Right atrium auricular region (tissue), 2 donors: ENCODE measurements around the gene BEAN1. TPM values are rescaled to one million over a fixed set of nuclear protein-coding genes. Genes with fewer than 3 reads are reported as not detected.
"Not testable (repeated sequence)": the region's sequence is repeated elsewhere in the genome, so short reads cannot be mapped to it uniquely, and the experiment has no call there.

Experiments used
- DNase-seq: peaks from one replicate; pipeline ENCODE4 v3.0.0-alpha.2; 2019; ENCODE audit warnings: low spot score
- H3K27ac ChIP-seq, 2 donors: fragments of 200-600 bp; sonication (generic); 1 replicate in 1 of 2; 2 replicates in 1 of 2; pipeline ENCODE4 v1.5.1; 2016 to 2019
- H3K27me3 ChIP-seq, 2 donors: fragments of 200-600 bp; sonication (generic); one replicate each; pipeline versions ENCODE4 v1.5.1 to v1.6.0; 2017 to 2019
- H3K36me3 ChIP-seq: fragments of 200-600 bp; sonication (generic); one replicate; pipeline ENCODE4 v1.5.1; 2016
- H3K4me1 ChIP-seq, 2 donors: fragments of 200-600 bp; sonication (generic); one replicate each; pipeline versions ENCODE4 v1.5.1 to v1.6.0; 2017 to 2019
- H3K4me3 ChIP-seq, 2 donors: fragments of 200-600 bp; sonication (generic); 1 replicate in 1 of 2; 2 replicates in 1 of 2; pipeline ENCODE4 v1.5.1; 2017 to 2019; ENCODE audit warnings: mild to moderate bottlenecking in 1 of 2, moderate library complexity in 1 of 2
- H3K9me3 ChIP-seq, 2 donors: fragments of 200-600 bp; sonication (generic); one replicate each; pipeline ENCODE4 v1.5.1; 2019
- CTCF ChIP-seq, 2 donors: fragments of 200-600 bp; sonication (generic); IDR thresholded peaks; one replicate each; pipeline ENCODE4 v1.5.1; 2019; ENCODE audit warnings: antibody characterized with exemption in 2 of 2
- total RNA-seq, 2 donors: library from RNA; depleted of rRNA; stranded (reverse); fragments of >200 nt; gene quantifications; one replicate each; pipeline ENCODE4 v1.1.0, GENCODE V29; 2016

The BEAN1 gene
- total RNA-seq, 2 donors from 2014 or later: 0.48 to 0.75 TPM

GRCh38 chr16:66512272-66513110 is 85.4 kb downstream of the BEAN1 start:
- Histone ChIP-seq H3K27me3 (no peaks in the 10 kb centered on the region), H3K9me3 (no peaks in the 10 kb centered on the region), H3K4me3 (no peak overlapping the region), H3K27ac (peak overlapping the region; percentile 50 to 78), H3K36me3 (no peaks in the 10 kb centered on the region), H3K4me1 (peaks cover 0 to 58% of the 10 kb centered on the region in 2 donors)
- DNase-seq: no peak
- no peak for TF ChIP-seq CTCF (IDR thresholded peaks at IDR 0.05)

DNA sequence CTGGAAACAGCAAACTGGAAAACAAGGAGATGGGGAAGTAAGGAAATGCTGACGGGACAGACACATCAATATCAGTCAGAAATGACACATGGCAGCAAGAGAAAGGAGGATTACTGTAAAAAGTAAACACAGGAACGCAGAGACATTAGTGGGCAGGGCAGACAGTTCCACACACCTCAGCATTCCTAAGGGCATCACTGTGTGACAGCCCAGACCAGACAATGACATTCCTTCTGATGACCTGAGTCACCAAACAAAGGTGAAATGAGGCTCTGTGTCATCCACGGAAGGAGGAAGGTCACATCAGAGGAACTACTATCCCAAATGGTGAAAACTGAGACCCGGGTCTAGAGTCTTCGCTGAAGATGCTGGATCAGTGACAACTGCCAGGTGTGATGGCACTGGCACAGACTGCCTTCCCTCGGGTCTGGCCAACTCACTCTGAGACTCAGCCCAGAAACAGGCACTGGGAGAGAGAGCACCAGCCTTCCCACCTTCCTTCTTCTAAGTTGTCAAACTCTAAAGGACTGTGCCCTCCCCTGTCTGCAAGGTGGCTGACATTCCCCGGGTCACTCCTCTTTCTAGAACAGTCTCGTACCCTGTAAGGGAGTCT is 86.1 kb downstream of the BEAN1 start:
- H3K27ac ChIP-seq: peak overlapping the region; percentile 50 to 78
- no peak for TF ChIP-seq CTCF (IDR thresholded peaks at IDR 0.05)
- H3K4me1 ChIP-seq: peaks cover 0 to 64% of the 10 kb centered on the region in 2 donors
- H3K4me3 ChIP-seq: no peak overlapping the region
- no peaks in the 10 kb centered on the region for H3K9me3 ChIP-seq
- no peak for DNase-seq
- H3K27me3 ChIP-seq: no peaks in the 10 kb centered on the region
- H3K36me3 ChIP-seq: no peaks in the 10 kb centered on the region

DNA sequence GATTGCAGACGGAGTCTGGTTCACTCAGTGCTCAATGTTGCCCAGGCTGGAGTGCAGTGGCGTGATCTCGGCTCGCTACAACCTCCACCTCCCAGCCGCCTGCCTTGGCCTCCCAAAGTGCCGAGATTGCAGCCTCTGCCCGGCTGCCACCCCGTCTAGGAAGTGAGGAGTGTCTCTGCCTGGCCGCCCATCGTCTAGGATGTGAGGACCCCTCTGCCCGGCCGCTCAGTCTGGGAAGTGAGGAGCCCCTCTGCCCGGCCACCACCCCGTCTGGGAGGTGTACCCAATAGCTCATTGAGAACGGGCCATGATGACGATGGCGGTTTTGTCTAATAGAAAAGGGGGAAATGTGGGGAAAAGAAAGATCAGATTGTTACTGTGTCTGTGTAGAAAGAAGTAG is 87.3 kb downstream of the BEAN1 start:
- not testable (repeated sequence) for DNase-seq, H3K27me3 ChIP-seq, H3K4me3 ChIP-seq, H3K36me3 ChIP-seq, H3K9me3 ChIP-seq, H3K27ac ChIP-seq
- peaks cover 0 to 70% of the 10 kb centered on the region in 2 donors for H3K4me1 ChIP-seq

DNA sequence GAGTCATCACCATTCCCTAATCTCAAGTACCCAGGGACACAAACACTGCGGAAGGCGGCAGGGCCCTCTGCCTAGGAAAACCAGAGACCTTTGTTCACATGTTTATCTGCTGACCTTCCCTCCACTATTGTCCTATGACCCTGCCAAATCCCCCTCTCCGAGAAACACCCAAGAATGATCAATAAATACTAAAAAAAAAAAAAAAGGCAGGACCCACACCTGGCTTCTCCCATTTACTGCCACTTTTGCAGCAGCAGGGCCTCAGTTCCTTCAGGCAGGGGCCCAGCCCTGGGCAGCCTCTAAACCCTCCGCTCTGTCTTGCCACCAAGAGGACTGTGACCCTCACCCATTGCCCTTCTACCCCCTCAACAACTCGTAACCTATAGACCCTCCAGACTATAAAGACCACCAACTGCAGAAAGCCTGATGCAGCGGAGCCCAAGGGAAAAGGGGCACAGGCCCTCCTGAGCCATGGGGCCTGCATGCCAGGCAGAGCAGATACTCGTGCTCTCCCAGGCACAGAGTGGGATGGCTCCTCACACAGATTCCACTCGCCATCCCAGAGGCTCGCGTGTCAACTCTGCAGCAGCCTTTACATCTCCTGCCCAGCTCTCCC is 88.0 kb downstream of the BEAN1 start:
- H3K4me3 ChIP-seq, H3K27me3 ChIP-seq, H3K9me3 ChIP-seq, DNase-seq, H3K36me3 ChIP-seq: not testable (repeated sequence)
- Histone ChIP-seq H3K27ac (peak overlapping the region; percentile 97 to 98), H3K4me1 (peaks cover 0 to 77% of the 10 kb centered on the region in 2 donors)

GRCh38 chr16:66515596-66516508 is 88.8 kb downstream of the BEAN1 start:
- no peak for DNase-seq
- H3K4me3 ChIP-seq: no peak overlapping the region
- peaks cover 7% of the 10 kb centered on the region for H3K36me3 ChIP-seq
- no peaks in the 10 kb centered on the region for H3K27me3 ChIP-seq
- TF ChIP-seq CTCF (IDR thresholded peaks at IDR 0.05): peak in 1 of 2 donors; percentile 54
- peaks cover 0 to 77% of the 10 kb centered on the region in 2 donors for H3K4me1 ChIP-seq
- peak overlapping the region; percentile 97 to 98 for H3K27ac ChIP-seq
- no peaks in the 10 kb centered on the region for H3K9me3 ChIP-seq

DNA sequence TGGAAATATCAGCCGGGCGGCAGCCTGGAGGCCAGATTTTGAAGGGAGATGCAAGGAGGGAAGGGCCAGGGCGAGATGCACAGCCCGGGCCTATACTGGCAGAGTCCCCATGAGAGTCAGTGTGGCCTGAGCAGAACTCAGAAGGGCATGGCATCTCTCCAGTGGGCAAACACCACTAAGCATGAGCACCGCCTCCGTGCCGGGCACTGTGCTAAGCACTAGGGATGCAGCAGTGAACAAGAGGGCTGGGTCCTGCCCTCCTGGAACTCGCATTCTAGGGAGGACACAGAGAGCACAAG is 89.4 kb downstream of the BEAN1 start:
- no peak overlapping the region for H3K4me3 ChIP-seq

More for the DNA sequence above, 89.4 kb downstream of the BEAN1 start:
- Histone ChIP-seq H3K4me1 (peaks cover 0 to 77% of the 10 kb centered on the region in 2 donors), H3K9me3 (no peaks in the 10 kb centered on the region), H3K36me3 (peaks cover 7% of the 10 kb centered on the region), H3K27me3 (no peaks in the 10 kb centered on the region), H3K27ac (peak overlapping the region; percentile 97 to 98)
- TF ChIP-seq CTCF (IDR thresholded peaks at IDR 0.05): no peak
- DNase-seq: no peak
